AG04449 (cell line): ENCODE data around the gene MND1.

Experiments
- CTCF ChIA-PET: fragments of 350-600 bp; formaldehyde crosslinking; extraction: SDS; loops from one replicate; lab custom pipeline; 2021; ENCODE audit warnings: antibody characterized with exemption; lab: Yijun Ruan, JAX
- POLR2A ChIA-PET: fragments of 400-600, 350-600 bp; formaldehyde crosslinking; extraction: SDS; loops from one replicate; lab custom pipeline; 2020; ENCODE audit warnings: antibody characterized with exemption, inconsistent platforms; lab: Yijun Ruan, JAX
- DNase-seq: peaks from one replicate; pipeline ENCODE4 v3.0.0-alpha.2; 2010; ENCODE audit warnings: low read depth, low spot score
- H3K4me3 ChIP-seq: 2 replicates; pipeline ENCODE4 v1.5.1; 2011; ENCODE audit warnings: low read depth, mild to moderate bottlenecking, control low read depth, low read length
- CTCF ChIP-seq: IDR thresholded peaks from one replicate; pipeline ENCODE4 v1.5.1; 2011; ENCODE audit warnings: mild to moderate bottlenecking, moderate library complexity, low read length, control low read depth, inconsistent platforms; ENCODE audit not compliant: insufficient read depth; ENCODE audit errors: missing control alignments

The MND1 gene

GRCh38 chr4:153398713-153399112 lies 54.2 kb downstream of the MND1 start:
- H3K4me3 ChIP-seq, result no peak overlapping the region
- POLR2A ChIA-PET, result no interaction called here
- TF ChIP-seq CTCF, result no peak
- no peak for DNase-seq
- CTCF ChIA-PET, result no interaction called here

- POLR2A ChIA-PET, result no interaction called here
- H3K4me3 ChIP-seq, result no peak overlapping the region
- no peak for TF ChIP-seq CTCF
- CTCF ChIA-PET, result no interaction called here
- no peak for DNase-seq
Measured at GRCh38 chr4:153399358-153399757, 54.9 kb downstream of the MND1 start.

GRCh38 chr4:153401501-153401900 lies 57.0 kb downstream of the MND1 start:
- no peak for TF ChIP-seq CTCF
- CTCF ChIA-PET, result interaction anchor here (1.2 kb wide), 1 partner anchor 15 kb away, joined by 3 read pairs; no protein-coding TSS in a partner anchor
- DNase-seq, result no peak
- POLR2A ChIA-PET, result no interaction called here
- no peak overlapping the region for H3K4me3 ChIP-seq

DNA sequence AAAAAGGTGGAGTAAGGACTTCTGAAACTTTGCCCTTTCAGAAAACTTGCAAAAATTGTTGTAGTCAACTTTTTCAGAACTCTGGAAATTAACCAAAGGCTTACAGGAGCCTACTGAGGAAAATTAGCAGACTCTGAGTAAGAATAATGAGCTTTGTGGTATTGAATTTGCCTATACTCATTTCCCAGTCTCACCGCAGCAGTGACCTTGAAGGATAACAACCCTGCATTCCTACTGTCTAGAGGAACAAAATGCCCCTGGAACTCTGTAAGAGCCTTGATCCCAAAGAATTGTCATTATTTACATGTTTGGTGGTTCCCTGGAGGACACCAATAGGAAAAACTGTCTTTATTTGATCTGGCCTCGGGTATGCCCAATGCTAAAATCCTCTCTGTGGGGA lies 57.9 kb downstream of the MND1 start:
- POLR2A ChIA-PET, result interaction anchor here (0.9 kb wide), 1 partner anchor 28 kb away, joined by 3 read pairs; no protein-coding TSS in a partner anchor
- DNase-seq, result no peak
- H3K4me3 ChIP-seq, result no peak overlapping the region
- CTCF ChIA-PET, result interaction anchor here (0.6 kb wide), 1 partner anchor 248 kb away, joined by 4 read pairs; no protein-coding TSS in a partner anchor
- no peak for TF ChIP-seq CTCF

GRCh38 chr4:153403726-153404125 lies 59.2 kb downstream of the MND1 start:
- POLR2A ChIA-PET, result no interaction called here
- no peak for DNase-seq
- CTCF ChIA-PET, result interaction anchor here (0.7 to 1.7 kb wide), 3 partner anchors 60 to 171 kb away, joined by 3 to 4 read pairs (median 4); no protein-coding TSS in a partner anchor
- TF ChIP-seq CTCF, result no peak
- H3K4me3 ChIP-seq, result no peak overlapping the region

DNA sequence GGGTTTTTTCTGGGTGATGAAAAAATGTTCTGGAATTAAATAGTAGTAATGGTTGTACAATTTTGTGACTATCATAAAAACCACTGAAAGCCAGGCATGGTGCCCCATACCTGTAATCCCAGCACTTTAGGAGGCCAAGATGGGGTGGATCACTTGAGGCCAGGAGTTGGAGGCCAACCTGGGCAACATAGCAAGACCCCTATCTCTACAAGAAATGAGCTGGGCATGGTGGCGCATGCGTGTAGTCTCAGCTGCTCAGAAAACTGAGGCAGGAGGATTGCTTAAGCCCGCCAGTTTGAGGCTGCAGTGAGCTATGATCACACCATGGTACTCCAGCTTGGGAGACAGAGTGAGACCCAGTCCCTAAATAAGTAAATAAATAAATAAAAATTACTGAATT lies 63.4 kb downstream of the MND1 start:
- POLR2A ChIA-PET, result no interaction called here
- CTCF ChIA-PET, result interaction anchor here (1.1 kb wide), 1 partner anchor 62 kb away, joined by 4 read pairs; no protein-coding TSS in a partner anchor
- no peak for DNase-seq
- H3K4me3 ChIP-seq, result no peak overlapping the region
- TF ChIP-seq CTCF, result no peak
